ENCODE measurements around the gene PLLP.

DNA sequence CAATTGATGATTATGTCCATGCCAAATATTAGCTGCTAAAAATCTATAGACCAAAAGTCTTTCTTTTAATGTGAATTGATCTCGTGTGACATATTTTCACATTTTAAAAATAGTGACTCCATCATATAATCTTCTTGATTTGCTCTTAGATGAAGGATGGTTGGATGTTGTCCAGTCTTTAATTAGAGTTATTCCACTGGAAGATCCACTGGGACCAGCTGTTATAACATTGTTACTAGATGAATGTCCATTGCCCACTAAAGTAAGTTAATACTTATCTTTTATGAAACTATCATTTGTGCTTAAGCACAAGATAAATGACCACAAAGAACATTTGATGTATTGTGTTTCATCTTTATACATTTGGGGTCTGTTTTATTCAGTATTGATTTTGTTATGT lies 75.5 kb downstream of the PLLP start:
- TF ChIP-seq CTCF (IDR thresholded peaks at IDR 0.05 in 2 of 3, conservative IDR thresholded peaks at IDR 0.05 in 1 of 3; ENCODE audit: borderline replicate concordance in 1 of 3, insufficient read depth in 1 of 3, low read depth in 2 of 3, low read length in 2 of 3) (no peak), SP1 (IDR thresholded peaks at IDR 0.05; ENCODE audit: low read depth) (no peak), POLR2A (IDR thresholded peaks at IDR 0.05; ENCODE audit: borderline replicate concordance, extremely low read depth, insufficient read depth, insufficient read length) (no peak), SRF (IDR thresholded peaks at IDR 0.05; ENCODE audit: low read depth) (no peak), ZNF274 (IDR thresholded peaks at IDR 0.05; ENCODE audit: low read depth, low read length) (no peak), ZFX (IDR thresholded peaks at IDR 0.05) (no peak)
- TF ChIP-seq, protein P1, sequence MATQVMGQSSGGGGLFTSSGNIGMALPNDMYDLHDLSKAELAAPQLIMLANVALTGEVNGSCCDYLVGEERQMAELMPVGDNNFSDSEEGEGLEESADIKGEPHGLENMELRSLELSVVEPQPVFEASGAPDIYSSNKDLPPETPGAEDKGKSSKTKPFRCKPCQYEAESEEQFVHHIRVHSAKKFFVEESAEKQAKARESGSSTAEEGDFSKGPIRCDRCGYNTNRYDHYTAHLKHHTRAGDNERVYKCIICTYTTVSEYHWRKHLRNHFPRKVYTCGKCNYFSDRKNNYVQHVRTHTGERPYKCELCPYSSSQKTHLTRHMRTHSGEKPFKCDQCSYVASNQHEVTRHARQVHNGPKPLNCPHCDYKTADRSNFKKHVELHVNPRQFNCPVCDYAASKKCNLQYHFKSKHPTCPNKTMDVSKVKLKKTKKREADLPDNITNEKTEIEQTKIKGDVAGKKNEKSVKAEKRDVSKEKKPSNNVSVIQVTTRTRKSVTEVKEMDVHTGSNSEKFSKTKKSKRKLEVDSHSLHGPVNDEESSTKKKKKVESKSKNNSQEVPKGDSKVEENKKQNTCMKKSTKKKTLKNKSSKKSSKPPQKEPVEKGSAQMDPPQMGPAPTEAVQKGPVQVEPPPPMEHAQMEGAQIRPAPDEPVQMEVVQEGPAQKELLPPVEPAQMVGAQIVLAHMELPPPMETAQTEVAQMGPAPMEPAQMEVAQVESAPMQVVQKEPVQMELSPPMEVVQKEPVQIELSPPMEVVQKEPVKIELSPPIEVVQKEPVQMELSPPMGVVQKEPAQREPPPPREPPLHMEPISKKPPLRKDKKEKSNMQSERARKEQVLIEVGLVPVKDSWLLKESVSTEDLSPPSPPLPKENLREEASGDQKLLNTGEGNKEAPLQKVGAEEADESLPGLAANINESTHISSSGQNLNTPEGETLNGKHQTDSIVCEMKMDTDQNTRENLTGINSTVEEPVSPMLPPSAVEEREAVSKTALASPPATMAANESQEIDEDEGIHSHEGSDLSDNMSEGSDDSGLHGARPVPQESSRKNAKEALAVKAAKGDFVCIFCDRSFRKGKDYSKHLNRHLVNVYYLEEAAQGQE (IDR thresholded peaks at IDR 0.05; ENCODE audit: low read depth): no peak
